HEK293T (cell line): ENCODE results near the gene CCR7.

ENCODE experiments used
- ARNT ChIP-seq: fragments of 450-650 bp; IDR thresholded peaks from 2 replicates; pipeline ENCODE4 v1.6.1; 2017; ENCODE audit warnings: mild to moderate bottlenecking
- BHLHE40 ChIP-seq: fragments of 450-650 bp; IDR thresholded peaks from 2 replicates; pipeline ENCODE4 v1.6.1; 2016; ENCODE audit warnings: mild to moderate bottlenecking, moderate library complexity, borderline replicate concordance
- ELF4 ChIP-seq: fragments of 450-650 bp; IDR thresholded peaks from 2 replicates; pipeline ENCODE4 v1.6.1; 2017; ENCODE audit warnings: antibody characterized with exemption
- FOXA1 ChIP-seq: fragments of 450-650 bp; IDR thresholded peaks from 2 replicates; pipeline ENCODE4 v1.6.1; 2016; ENCODE audit warnings: mild to moderate bottlenecking
- FOXM1 ChIP-seq: fragments of 450-650 bp; IDR thresholded peaks from 2 replicates; pipeline ENCODE4 v1.6.1; 2017; ENCODE audit warnings: mild to moderate bottlenecking, borderline replicate concordance
- HDGF ChIP-seq: fragments of 450-650 bp; IDR thresholded peaks from 2 replicates; pipeline ENCODE4 v1.6.1; 2017; ENCODE audit warnings: antibody characterized with exemption, borderline replicate concordance
- L3MBTL2 ChIP-seq: fragments of 450-650 bp; conservative IDR thresholded peaks from 2 replicates; pipeline ENCODE4 v1.6.1; 2016; ENCODE audit warnings: mild to moderate bottlenecking
- NFRKB ChIP-seq: fragments of 450-650 bp; IDR thresholded peaks from 2 replicates; pipeline ENCODE4 v1.6.1; 2016; ENCODE audit warnings: mild to moderate bottlenecking, moderate library complexity
- SP1 ChIP-seq: fragments of 450-650 bp; IDR thresholded peaks from 2 replicates; pipeline ENCODE4 v1.6.1; 2017
- SUZ12 ChIP-seq: fragments of 450-650 bp; IDR thresholded peaks from 2 replicates; pipeline ENCODE4 v1.6.1; 2016; ENCODE audit warnings: mild to moderate bottlenecking
- TARDBP ChIP-seq: fragments of 450-650 bp; IDR thresholded peaks from 2 replicates; pipeline ENCODE4 v1.6.1; 2016
- ZNF384 ChIP-seq: fragments of 450-650 bp; IDR thresholded peaks from 2 replicates; pipeline ENCODE4 v1.6.1; 2016
- TF ChIP-seq, protein P1 (sequence below): fragments of 450-650 bp; IDR thresholded peaks from 2 replicates; pipeline ENCODE4 v1.6.1; 2016

DNA sequence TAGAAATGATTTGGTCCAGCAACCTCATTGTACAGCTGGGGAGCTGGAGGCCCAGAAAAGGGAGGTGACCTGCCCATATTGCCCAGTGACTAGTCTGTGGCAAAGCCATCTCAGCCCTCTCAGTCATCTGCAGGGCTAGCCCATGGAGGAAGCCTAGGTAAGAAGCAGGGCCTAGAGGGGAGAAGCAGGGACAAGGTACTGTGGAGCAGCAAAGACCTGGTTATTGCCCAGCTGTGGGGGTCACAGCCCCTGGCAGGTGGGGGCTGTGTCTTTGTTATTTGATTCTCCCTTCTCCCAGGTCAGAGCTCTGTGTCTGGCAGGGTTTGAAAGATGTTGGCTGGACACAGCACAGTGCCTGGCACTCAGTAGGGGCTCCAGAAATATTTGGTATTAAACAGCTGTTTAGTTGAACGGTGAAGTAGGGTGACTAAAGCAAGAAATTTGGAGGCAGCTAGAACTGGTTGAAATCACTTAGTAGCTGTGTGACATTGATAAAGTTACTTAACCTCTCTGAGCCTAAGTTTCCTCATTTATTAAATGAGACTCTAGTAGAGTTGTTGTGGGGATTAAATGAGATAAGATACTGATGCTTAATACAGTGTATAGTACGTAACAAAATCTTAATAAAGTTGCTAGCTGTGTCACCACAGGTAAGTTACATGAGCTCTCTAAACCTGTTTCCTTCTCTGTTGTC lies 17.3 kb downstream of the CCR7 start:
- TF ChIP-seq ZNF384 (no peak), TARDBP (no peak), SP1 (no peak), FOXA1 (no peak), ARNT (no peak), FOXM1 (no peak), L3MBTL2 (no peak), NFRKB (no peak), BHLHE40 (no peak), HDGF (no peak), ELF4 (no peak), SUZ12 (no peak)
- TF ChIP-seq, protein P1, sequence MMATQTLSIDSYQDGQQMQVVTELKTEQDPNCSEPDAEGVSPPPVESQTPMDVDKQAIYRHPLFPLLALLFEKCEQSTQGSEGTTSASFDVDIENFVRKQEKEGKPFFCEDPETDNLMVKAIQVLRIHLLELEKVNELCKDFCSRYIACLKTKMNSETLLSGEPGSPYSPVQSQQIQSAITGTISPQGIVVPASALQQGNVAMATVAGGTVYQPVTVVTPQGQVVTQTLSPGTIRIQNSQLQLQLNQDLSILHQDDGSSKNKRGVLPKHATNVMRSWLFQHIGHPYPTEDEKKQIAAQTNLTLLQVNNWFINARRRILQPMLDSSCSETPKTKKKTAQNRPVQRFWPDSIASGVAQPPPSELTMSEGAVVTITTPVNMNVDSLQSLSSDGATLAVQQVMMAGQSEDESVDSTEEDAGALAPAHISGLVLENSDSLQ = no peak
